ENCODE results near the gene VPS39.

The VPS39 gene

GRCh38 chr15:42159381-42160015, 48.6 kb downstream of the VPS39 start:
- in situ Hi-C loops (cut with MboI; ENCODE audit: low sequenced_read_pairs), result no loop called here

- in situ Hi-C loops (cut with MboI; ENCODE audit: low sequenced_read_pairs), result no loop called here
Measured at GRCh38 chr15:42158941-42159340, 49.2 kb downstream of the VPS39 start.

- in situ Hi-C loops (cut with MboI; ENCODE audit: low sequenced_read_pairs), result no loop called here
Measured at GRCh38 chr15:42157981-42158765, 49.9 kb downstream of the VPS39 start.

- in situ Hi-C loops (cut with MboI; ENCODE audit: low sequenced_read_pairs), result no loop called here
Measured at GRCh38 chr15:42157381-42157780, 50.7 kb downstream of the VPS39 start.

- in situ Hi-C loops (cut with MboI; ENCODE audit: low sequenced_read_pairs), result no loop called here
Measured at GRCh38 chr15:42156243-42156922, 51.7 kb downstream of the VPS39 start, which contains the start of gene PLA2G4F. TSS of gene PLA2G4F (minus strand) at chr15:42156636. CDS start at chr15:42156549, 87 bp downstream.

- in situ Hi-C loops (cut with MboI; ENCODE audit: low sequenced_read_pairs), result no loop called here
Measured at GRCh38 chr15:42155546-42156242, 52.4 kb downstream of the VPS39 start.

GRCh38 chr15:42154956-42155355, 53.1 kb downstream of the VPS39 start:
- in situ Hi-C loops (cut with MboI; ENCODE audit: low sequenced_read_pairs), result no loop called here

GRCh38 chr15:42154212-42154941, 53.7 kb downstream of the VPS39 start:
- in situ Hi-C loops (cut with MboI; ENCODE audit: low sequenced_read_pairs), result no loop called here

- in situ Hi-C loops (cut with MboI; ENCODE audit: low sequenced_read_pairs), result no loop called here
Measured at GRCh38 chr15:42153874-42154211, 54.3 kb downstream of the VPS39 start.

GRCh38 chr15:42152921-42153698, 55.0 kb downstream of the VPS39 start:
- in situ Hi-C loops (cut with MboI; ENCODE audit: low sequenced_read_pairs), result no loop called here

GRCh38 chr15:42152196-42152920, 55.7 kb downstream of the VPS39 start:
- in situ Hi-C loops (cut with MboI; ENCODE audit: low sequenced_read_pairs), result no loop called here

GRCh38 chr15:42151736-42152135, 56.4 kb downstream of the VPS39 start:
- in situ Hi-C loops (cut with MboI; ENCODE audit: low sequenced_read_pairs), result no loop called here

- in situ Hi-C loops (cut with MboI; ENCODE audit: low sequenced_read_pairs), result no loop called here
Measured at GRCh38 chr15:42151141-42151561, 57.0 kb downstream of the VPS39 start.

GRCh38 chr15:42150219-42150970, 57.7 kb downstream of the VPS39 start:
- in situ Hi-C loops (cut with MboI; ENCODE audit: low sequenced_read_pairs), result no loop called here

GRCh38 chr15:42149493-42150218, 58.4 kb downstream of the VPS39 start:
- in situ Hi-C loops (cut with MboI; ENCODE audit: low sequenced_read_pairs), result loop anchor here (10.0 kb wide), 1 partner anchor 155 kb away; no protein-coding TSS in a partner anchor

- in situ Hi-C loops (cut with MboI; ENCODE audit: low sequenced_read_pairs), result loop anchor here (10.0 kb wide), 1 partner anchor 154 kb away; no protein-coding TSS in a partner anchor
Measured at GRCh38 chr15:42148808-42149492, 59.2 kb downstream of the VPS39 start.

GRCh38 chr15:42147431-42147735, 60.7 kb downstream of the VPS39 start:
- in situ Hi-C loops (cut with MboI; ENCODE audit: low sequenced_read_pairs), result loop anchor here (10.0 kb wide), 1 partner anchor 153 kb away; no protein-coding TSS in a partner anchor

Measured in HL-60/S4 treated with retinoic acid at 250 ng/mL for 4 days and 3 days (cell line).